ENCODE results near the gene TTC32.

Gene TTC32

GRCh38 chr2:19850056-19851050 is 51.4 kb downstream of the TTC32 start:
- no peak for DNase-seq (ENCODE audit: low read depth)

DNA sequence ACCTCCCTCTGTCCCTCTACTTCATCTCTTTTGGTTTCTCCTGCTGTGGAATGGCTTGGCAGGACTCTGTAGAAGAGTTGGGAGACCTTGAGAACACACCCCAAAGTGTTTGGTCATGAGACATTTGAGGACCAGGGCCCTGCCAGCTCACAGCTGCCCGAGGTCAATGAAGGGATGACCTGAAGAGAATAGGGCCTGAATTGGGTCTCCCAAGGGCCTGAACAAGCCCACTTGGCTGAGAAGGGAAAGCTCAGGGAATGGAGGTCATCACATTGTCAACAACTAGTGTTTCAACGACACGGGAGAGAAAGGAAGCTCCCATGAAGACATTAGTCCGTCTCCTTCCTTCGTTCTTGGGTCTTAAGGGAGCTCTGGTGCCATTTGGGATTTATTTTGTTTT is 52.8 kb downstream of the TTC32 start:
- no peak for DNase-seq (ENCODE audit: low read depth)

DNA sequence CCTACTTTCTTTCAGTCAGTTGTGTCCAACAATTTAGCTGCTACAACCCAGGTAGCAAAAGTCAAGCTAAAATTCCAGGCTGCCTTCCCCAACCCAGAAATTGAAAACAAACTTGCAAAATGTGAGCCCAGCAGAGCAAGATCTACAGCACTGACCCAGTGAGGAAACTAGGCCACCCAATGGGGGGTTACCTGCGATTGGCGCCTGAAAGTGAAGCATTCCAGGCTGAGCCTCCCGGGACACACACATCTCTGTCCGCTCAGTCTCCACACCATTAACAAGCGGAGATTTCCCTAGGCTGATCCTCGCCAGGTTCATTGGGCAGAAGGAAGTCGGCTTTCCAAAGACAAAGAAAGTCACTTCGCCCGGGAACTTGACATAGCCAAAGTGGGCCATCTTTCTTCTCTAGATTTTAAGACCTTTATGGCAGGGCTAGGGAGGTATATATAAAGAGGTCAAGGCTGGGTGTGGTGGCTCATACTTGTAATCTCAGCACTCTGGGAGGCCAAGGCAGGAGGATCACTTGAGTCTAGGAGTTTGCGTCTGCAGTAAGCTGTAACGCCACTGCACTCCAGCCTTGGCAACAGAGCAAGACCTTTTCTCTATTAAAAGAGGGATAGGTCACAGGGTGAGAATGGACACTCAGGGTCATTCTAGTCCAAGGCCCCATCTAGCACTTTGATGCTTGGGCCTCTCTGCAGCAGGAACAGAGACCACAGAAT is 53.6 kb downstream of the TTC32 start:
- no peak for DNase-seq (ENCODE audit: low read depth)

DNA sequence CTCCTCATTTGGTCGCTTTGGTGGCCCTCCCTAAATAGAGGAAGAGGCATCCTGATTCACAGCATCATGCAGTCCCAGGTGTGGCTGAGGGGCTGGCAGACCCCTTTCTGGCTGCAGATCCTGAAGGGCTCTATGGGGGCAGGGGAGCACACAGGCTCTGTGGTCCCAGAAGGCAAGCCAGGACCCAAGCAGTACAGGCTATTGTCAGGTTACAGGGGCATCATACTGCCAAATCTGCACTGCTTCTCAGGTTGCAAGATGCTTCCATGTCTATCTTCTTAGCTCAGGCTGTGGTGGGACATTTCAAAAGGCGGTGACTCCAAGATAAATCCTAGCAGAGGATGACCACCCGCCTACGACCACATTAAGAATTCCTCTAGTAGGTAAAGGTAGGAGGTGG is 54.3 kb downstream of the TTC32 start:
- no peak for DNase-seq (ENCODE audit: low read depth)

Data from activated T-cell treated with anti-CD3 and anti-CD28 coated beads for 24 hours (primary cell).